H4 (cell line): ENCODE data around the gene FUT3. TPM values are rescaled to one million over a fixed set of nuclear protein-coding genes. Genes with fewer than 3 reads are reported as not detected.
"Not testable (repeated sequence)": the region's sequence is repeated elsewhere in the genome, so short reads cannot be mapped to it uniquely, and the experiment has no call there.

Experiments
- DNase-seq: peaks from one replicate; pipeline ENCODE4 v3.0.0-alpha.2; 2015; ENCODE audit warnings: low spot score
- total RNA-seq: library from RNA; depleted of rRNA; stranded (reverse); fragments of >200 nt; shearing (Covaris generic); gene quantifications from 2 replicates; pipeline ENCODE4 v1.2.3, GENCODE V29; 2014

Gene FUT3
- total RNA-seq, 1 experiment from 2014 or later, result not detected

DNA sequence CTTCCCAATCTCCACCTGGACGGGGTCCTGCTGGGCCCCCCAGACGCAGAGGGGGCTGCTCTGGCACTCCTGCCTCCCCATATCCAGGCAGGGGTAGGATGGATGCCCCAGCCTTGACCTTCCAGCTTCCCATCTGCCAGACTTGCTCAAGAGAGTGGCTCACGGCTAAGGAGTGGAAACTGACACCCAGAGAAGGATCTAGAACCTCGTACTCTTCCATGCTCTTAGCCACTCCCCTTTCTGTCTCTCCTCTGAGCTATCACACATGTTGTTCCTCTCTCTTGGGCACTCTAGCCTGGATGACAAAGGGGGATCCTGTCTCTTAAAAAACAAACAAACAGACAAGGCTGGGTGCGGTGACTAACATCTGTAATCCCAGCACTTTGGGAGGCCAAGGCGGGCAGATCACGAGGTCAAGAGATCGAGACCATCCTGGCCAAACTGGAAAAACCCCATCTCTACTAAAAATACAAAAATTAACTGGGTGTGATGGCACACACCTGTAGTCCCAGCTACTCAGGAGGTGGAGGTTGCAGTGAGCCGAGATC is 31.2 kb upstream of the FUT3 start:
- no peak for DNase-seq

DNA sequence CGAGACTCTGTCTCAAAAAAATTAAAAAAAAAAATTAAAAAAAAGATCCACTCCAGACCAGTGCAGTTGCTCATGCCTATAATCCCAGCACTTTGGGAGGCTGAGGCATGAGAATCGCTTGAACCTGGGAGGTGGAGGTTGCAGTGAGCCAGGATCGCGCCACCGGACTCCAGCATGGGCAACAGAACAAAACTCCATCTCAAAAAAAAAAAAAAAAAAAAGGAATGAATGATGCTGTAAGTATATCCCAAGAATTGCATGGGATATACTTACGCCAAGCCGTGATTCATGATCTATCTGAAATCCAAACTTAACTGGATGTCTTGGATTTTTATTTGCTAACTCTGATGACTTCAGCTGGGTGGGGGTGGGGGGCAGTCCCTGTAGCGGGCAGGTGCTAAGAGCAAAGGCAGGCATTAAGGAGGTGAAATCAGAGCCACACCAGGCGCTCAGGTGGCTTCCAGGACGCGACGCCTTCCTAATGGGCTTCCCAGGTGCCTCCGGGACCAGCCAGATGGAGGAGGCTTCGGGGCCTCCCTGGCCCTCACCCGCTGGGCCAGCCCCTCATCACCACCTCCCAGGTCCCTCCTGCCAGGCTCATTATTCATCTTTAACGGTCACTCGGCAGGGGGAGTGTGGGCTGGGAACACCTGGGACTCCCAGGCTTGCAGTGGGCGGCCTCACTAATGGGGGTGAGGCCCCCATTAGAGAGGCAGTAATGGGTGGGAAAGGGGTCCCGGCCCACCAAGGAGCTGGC is 30.5 kb upstream of the FUT3 start:
- DNase-seq, result no peak

DNA sequence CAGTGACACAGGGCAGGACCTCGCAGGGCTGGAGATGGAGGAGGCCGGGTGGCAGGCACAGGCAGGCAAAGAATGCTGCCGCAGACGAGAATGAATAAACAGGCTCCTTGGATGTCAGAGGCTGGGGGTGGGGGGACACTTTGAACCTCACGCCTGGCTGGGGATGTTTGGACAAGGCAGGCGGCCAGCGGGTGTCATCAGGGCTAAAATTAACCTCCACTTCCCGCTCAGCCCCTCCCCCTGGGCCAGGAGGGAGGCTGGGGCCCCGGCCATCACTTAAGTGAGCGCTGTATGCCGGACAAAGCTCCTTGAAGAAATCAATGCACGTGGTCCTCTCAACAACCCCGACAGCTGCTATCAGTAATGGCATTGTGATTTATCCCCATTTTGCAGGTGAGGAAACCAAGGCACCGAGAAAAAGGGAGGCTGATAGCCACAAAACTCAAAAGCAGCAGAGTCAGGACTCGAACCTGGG is 29.4 kb upstream of the FUT3 start:
- peak; percentile 54 for DNase-seq

DNA sequence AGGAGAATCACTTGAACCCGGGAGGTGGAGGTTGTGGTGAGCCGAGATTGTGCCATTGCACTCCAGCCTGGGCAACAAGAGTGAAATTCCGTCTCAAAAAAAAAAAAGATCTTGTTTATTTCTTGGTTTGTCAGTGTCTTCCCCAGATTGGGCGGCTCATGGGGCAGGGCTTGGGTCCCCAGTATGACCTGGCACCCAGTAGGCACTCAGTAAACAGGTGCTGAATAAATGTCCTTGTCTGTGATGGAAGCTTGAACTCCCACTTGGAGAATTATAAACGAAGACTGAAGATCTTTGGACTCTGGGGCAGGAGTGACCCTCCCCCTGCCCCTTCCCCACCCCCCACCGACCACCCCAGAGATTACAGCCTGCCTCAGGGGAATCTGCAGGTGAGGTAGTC is 28.9 kb upstream of the FUT3 start:
- DNase-seq, result no peak

DNA sequence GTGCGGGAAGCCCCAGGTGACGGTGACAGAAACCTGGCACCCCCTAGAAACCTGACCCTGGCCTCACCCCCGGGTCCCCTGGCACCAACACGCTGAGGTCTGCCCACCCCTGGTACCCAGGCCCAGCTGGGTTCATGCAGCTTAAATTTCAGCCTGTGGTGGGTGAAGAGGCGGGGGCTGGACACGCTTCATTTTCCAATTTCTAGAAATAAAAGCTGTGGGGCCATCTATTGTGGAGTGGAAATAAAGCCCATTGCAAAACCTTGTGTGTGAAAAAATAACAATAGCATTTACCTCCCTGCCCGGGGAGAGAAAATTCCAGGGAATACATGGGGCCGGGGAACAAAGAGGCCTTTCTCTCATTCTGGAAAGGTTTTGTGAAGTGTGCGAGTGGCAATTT is 26.6 kb upstream of the FUT3 start:
- no peak for DNase-seq

- DNase-seq, result no peak
Observed at GRCh38 chr19:5877427-5877826, 26.2 kb upstream of the FUT3 start.

DNA sequence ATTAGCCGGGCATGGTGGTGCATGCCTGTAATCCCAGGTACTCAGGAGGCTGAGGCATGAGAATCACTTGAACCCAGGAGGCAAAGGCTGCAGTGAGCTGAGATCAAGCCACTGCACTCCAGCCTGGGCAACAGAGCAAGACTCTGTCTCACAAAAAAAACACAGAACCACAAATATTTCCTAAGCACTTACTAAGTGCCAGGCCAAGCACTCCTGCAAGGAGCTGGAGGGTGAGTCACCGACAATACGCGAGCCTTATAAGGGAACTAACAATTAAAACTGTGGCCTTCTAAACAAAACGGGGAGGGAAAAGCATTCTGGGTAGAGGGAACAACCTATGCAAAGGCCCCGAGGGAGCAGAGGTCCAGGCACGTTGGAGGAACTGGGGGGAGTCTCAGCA is 23.2 kb upstream of the FUT3 start:
- peak; percentile 72 for DNase-seq

DNA sequence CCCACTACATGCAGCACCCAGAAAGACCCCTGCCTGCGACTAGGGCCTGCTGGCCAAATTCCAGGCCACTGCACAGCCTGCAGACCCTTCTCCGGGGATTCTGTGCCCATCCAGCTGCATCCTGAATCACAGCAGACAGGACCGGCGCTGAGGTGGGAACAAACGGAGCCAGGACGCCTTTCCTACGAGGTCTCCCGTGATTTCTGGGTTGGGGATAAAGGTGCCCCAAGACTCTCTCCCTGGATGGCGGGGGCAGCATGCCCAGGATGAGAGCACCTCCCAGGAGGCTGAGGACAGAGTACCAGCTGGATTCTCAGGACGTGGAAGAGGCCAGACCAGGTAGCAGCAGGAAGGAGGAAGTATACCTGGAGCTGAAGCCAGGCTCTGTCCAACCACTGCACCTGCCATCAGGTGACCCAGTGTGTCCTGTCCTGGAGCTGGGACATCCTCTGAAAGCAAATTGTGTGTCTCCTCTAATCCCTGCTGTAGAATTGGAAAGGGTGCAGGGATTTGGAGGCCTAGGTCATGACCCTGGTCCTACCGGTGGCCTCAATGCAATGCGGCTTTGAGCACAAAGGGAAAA is 22.5 kb upstream of the FUT3 start:
- DNase-seq, result no peak

DNA sequence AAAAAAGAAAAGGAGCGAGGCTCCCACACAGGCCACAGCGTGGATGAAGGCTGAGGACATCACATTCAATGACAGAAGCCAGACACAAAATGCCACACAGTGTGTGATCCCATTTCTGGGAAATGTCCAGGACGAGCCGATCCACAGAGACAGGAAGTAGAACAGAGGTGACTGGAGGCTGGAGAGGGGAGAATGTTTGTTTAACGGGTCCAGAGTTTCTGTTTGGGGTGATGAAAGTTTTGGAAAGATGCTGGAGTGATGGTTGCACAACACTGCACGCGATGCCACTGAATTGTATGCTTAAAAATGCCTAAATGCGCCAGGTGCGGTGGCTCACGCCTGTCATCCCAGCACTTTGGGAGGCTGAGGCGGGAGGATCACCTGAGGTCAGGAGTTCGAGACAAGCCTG is 19.7 kb upstream of the FUT3 start:
- no peak for DNase-seq

DNA sequence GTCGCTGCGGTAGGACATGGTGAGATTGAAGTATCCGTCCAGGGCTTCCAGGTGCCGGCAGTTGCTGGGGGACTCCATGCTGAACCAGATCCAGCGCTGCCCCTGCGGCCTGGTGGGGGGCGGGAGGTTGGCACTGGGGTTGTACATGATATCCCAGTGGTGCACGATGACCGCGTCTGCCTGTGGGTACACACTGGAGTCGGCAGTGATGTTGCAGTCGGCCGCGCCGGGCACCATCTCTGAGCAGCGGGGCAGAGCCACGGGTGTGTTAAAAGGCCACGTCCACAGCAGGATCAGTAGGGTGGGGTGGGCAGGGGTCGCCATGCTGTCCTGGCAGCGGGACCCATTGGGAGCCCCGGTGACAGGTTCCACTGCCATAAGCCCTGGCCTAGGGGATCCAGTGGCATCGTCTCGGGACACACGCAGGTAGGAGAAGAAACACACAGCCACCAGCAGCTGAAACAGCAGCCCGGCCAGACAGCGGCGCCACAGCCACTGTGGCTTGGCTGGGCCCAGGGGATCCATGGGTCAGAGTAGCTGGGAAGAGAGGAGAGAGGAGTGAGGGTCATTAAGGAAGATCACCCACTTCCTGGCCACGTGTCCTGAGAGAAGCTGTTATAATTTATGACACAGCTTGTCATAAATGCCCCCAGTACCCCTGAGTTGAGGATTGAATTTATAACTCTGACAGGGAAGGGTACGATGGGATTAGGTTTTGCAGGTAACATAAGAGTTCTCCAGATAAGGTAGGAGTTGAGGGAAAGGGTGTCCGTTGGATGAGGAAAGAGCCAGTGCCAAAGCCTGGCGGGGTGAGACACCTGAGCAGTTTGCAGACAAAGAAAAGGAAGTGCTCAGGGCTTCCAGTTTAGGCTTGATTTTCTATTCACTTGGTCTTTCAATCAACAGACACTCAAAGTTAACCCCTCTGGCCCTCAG is 16.2 kb upstream of the FUT3 start:
- no peak for DNase-seq

GRCh38 chr19:5865772-5866171 is 14.5 kb upstream of the FUT3 start:
- no peak for DNase-seq

- no peak for DNase-seq
Observed at GRCh38 chr19:5864725-5865486, 13.7 kb upstream of the FUT3 start.

DNA sequence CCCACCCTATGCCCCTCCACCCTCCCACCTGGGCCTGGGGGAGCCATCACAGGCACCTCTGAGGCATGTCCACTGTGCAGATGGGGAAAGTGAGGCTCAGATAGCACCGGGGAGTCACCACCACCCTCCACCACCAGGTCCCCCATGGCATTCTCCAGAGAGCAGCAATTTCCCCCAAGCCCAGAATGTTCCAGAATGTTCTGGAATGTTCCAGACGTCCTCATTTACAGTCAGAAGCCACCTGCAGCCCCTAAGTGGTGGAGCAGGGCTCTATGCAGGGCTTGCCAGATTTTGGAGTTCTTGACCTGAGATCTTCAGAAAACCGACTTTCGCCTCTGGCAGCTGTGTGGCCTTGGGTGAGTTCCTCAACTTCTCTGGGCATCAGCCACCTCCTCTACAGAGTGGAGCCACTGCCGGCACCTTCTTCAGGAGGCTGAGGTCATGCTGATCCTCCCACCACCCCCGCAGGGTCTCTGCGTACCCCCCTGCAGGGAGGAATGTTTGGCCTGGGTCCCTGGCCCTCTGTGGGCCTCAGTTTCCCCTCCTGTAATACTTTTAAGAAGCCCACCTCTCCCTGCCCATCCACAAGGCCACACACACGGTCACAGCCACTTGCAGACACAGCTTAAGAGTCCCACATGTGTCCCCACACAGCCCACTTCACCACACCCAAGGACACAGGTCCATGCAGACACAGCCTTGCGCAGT is 12.9 kb upstream of the FUT3 start:
- DNase-seq, result no peak

- no peak for DNase-seq
Observed at GRCh38 chr19:5863030-5863665, 11.9 kb upstream of the FUT3 start.

DNA sequence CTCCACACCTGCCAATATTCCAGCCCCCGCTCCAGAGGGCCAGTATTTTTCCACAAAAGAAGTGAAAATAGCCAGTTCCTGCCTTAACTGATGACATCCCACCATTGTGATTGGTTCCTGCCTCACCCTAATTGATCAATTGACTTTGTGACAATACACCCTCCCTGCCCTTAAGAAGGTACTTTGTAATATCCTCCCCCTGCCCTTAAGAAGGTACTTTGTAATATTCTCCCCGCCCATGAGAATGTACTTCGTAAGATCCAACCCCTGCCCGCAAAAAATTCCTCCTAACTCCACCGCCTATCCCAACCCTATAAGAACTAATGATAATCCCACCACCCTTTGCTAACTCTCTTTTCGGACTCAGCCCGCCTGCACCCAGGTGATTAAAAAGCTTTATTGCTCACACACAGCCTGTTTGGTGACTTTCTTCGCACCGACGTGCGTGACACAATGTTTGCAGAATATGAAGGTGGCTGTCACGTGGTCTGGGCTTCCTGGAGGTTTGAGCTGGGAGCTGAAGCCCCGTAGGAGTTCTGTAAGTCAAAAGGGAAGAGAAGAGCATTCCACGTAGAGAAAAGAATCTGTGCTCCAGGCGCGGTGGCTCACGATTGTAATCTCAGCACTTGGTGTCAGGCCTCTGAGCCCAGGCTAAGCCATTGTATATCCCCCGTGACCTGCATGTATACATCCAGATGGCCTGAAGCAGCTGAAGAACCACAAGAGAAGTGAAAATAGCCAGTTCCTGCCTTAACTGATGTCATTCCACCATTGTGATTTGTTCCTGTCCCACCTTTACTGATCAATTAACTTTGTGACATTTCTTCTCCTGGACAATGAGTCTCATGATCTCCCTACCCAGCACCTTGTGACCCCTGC is 6.2 kb upstream of the FUT3 start:
- no peak for DNase-seq

DNA sequence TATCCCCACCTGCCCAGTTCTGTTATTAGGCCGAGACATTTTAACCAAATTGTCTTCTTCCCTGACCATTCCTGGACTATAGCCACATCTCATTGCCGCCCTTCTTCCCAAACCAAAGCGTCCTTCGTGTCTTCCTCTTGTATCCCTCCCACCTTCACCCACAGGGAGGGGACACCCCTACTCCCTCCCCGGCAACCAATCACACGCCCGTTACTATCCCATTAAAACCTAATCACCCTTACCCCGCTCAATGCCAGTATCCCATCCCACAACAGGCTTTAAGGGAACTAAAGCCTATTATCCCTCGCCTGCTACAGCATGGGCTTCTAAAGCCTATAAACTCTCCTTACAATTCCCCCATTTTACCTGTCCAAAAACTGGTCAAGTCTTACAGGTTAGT is 3.9 kb upstream of the FUT3 start:
- DNase-seq, result not testable (repeated sequence)

- not testable (repeated sequence) for DNase-seq
Observed at GRCh38 chr19:5854121-5854520, 2.9 kb upstream of the FUT3 start.

- DNase-seq, result peak; percentile 51
Observed at GRCh38 chr19:5850743-5851293, 431 bp downstream of the FUT3 start.

- no peak for DNase-seq
Observed at GRCh38 chr19:5850189-5850588, 1.1 kb downstream of the FUT3 start.
